Measurements from ENCODE around the gene WDFY4. TPM values are rescaled to one million over a fixed set of nuclear protein-coding genes. Genes with fewer than 3 reads are reported as not detected.

WDFY4 gene
- total and polyA plus RNA-seq, 2 of the 4 experiments (the other 2 are of a cell fraction): not detected

- no peaks in the 10 kb centered on the region for H3K9me3 ChIP-seq (ENCODE audit: control insufficient read depth, insufficient read depth, low read length)
- intact Hi-C loops (cut with micrococcal nuclease): no loop called here
- no peak overlapping the region for H4K5ac ChIP-seq (ENCODE audit: low read depth, low read length)
- dilution Hi-C loops (cut with HindIII; ENCODE audit: low sequenced_read_pairs, unreplicated experiment): no loop called here
- ATAC-seq (ENCODE audit: low read depth): no peak
- H3K4me3 ChIP-seq (ENCODE audit: insufficient read depth, low read depth, low read length): no peak overlapping the region
- no peak overlapping the region for H3K4me2 ChIP-seq (ENCODE audit: low read depth, low read length)
- H3K4me1 ChIP-seq (ENCODE audit: control insufficient read depth, insufficient read depth, low read length): no peaks in the 10 kb centered on the region
- no peak overlapping the region for H3K9ac ChIP-seq (ENCODE audit: low read depth, low read length)
- no peak overlapping the region for H2BK20ac ChIP-seq (ENCODE audit: low read depth, low read length)
- H3K56ac ChIP-seq (ENCODE audit: extremely low read depth, insufficient read depth, low read length): no peak overlapping the region
- H2BK15ac ChIP-seq (ENCODE audit: low read depth, low read length): no peak overlapping the region
- H3K14ac ChIP-seq (replicated peaks; ENCODE audit: low read depth, low read length): no peak overlapping the region
- H2AK5ac ChIP-seq (ENCODE audit: low read depth, low read length): no peak overlapping the region
- H2AK9ac ChIP-seq (replicated peaks; ENCODE audit: low read depth, low read length, poor library complexity): no peak overlapping the region
- H3K23ac ChIP-seq (ENCODE audit: low read depth, low read length): no peak overlapping the region
- ChIA-PET CTCF (no interaction called here), POLR2A (ENCODE audit: unreplicated experiment) (no interaction called here)
- H3K79me1 ChIP-seq (ENCODE audit: low read depth in 1 of 2, low read length in 2 of 2): no peaks in the 10 kb centered on the region
- H3K18ac ChIP-seq (ENCODE audit: low read depth, low read length): no peak overlapping the region
- no peak overlapping the region for H2BK5ac ChIP-seq (ENCODE audit: low read depth, low read length, poor library complexity, severe bottlenecking)
- H2BK120ac ChIP-seq (ENCODE audit: low read depth, low read length): no peak overlapping the region
- no peak for DNase-seq
- peaks cover 13% of the 10 kb centered on the region for H3K27me3 ChIP-seq (ENCODE audit: control insufficient read depth, insufficient read depth, low read length)
- no peak overlapping the region for H3K4ac ChIP-seq (ENCODE audit: low read depth, low read length)
- in situ Hi-C loops (cut with MboI; ENCODE audit: low sequenced_read_pairs): no loop called here
- no peak for TF ChIP-seq BHLHE40 (IDR thresholded peaks at IDR 0.05; ENCODE audit: low read depth, low read length)
- no peak for TF ChIP-seq CEBPB (IDR thresholded peaks at IDR 0.05; ENCODE audit: low read depth, low read length)
- TF ChIP-seq MAFK (IDR thresholded peaks at IDR 0.05; ENCODE audit: low read depth, low read length): no peak
- no peak for TF ChIP-seq MAZ (IDR thresholded peaks at IDR 0.05; ENCODE audit: borderline replicate concordance, low read depth, low read length)
- no peak for TF ChIP-seq POLR2A (IDR thresholded peaks at IDR 0.05; ENCODE audit: low read depth, low read length)
- TF ChIP-seq CHD1 (IDR thresholded peaks at IDR 0.05; ENCODE audit: low read depth, low read length): no peak
- TF ChIP-seq USF2 (IDR thresholded peaks at IDR 0.05; ENCODE audit: low read depth, low read length): no peak
- TF ChIP-seq RAD21 (IDR thresholded peaks at IDR 0.05; ENCODE audit: low read length): no peak
- TF ChIP-seq RFX5 (IDR thresholded peaks at IDR 0.05; ENCODE audit: low read depth, low read length): no peak
- no peak for TF ChIP-seq MXI1 (IDR thresholded peaks at IDR 0.05; ENCODE audit: borderline replicate concordance, low read depth, low read length)
- no peak overlapping the region for H4K91ac ChIP-seq (ENCODE audit: insufficient read depth, low read depth, low read length)
- H2AFZ ChIP-seq (replicated peaks; ENCODE audit: low read length, poor library complexity): no peak overlapping the region
- H4K20me1 ChIP-seq (ENCODE audit: insufficient read depth, low read length): no peaks in the 10 kb centered on the region
- no TSS peak for BruUV-seq (replicated peaks)
- no peaks in the 10 kb centered on the region for H3K9me1 ChIP-seq (ENCODE audit: insufficient read depth, low read length)
- H3K36me3 ChIP-seq (ENCODE audit: control insufficient read depth, insufficient read depth, low read length): no peaks in the 10 kb centered on the region
- H4K8ac ChIP-seq (ENCODE audit: low read depth in 2 of 2, low read length in 2 of 2): no peak overlapping the region
- H3K27ac ChIP-seq (ENCODE audit: insufficient read depth, low read length): no peak overlapping the region
Measured at GRCh38 chr10:48843198-48843597, 158.5 kb downstream of the WDFY4 start.

Data from IMR-90 (cell line).